IMR-90 (cell line): Measurements from ENCODE around the gene DAPK3. TPM values are rescaled to one million over a fixed set of nuclear protein-coding genes. Genes with fewer than 3 reads are reported as not detected.

Experiments used
- ATAC-seq: fragments of 200-7000 bp; cut with Tn5 transposase; 2 replicates; pipeline ENCODE4 v1.9.1; 2020; ENCODE audit warnings: low read depth, mild to moderate bottlenecking, moderate library complexity
- BruUV-seq: library from RNA; stranded (reverse); fragments of 400-500 nt; replicated peaks from 2 replicates; lab custom pipeline; 2021; lab: Mats Ljungman, UMichigan
- CTCF ChIA-PET: fragments of 300-600 bp; formaldehyde crosslinking; extraction: SDS; loops from one replicate; lab custom pipeline; 2021; ENCODE audit warnings: antibody characterized with exemption; lab: Yijun Ruan, JAX
- POLR2A ChIA-PET: fragments of 300-600 bp; sonication (Branson Sonifier 250); formaldehyde crosslinking; loops from one replicate; lab custom pipeline; 2022; ENCODE audit warnings: antibody characterized with exemption; ENCODE audit not compliant: unreplicated experiment; lab: Charles Lee
- DNase-seq: peaks from one replicate; pipeline ENCODE4 v3.0.0; 2013
- H2AFZ ChIP-seq: replicated peaks from 2 replicates; pipeline ENCODE3; 2013; ENCODE audit warnings: low read length, mild to moderate bottlenecking; ENCODE audit not compliant: poor library complexity
- H2AK5ac ChIP-seq: 2 replicates; pipeline ENCODE4 v1.6.1; 2013; ENCODE audit warnings: low read depth, low read length, inconsistent platforms
- H2AK9ac ChIP-seq: replicated peaks from 2 replicates; pipeline ENCODE3; 2013; ENCODE audit warnings: mild to moderate bottlenecking, low read depth, low read length, moderate library complexity; ENCODE audit not compliant: poor library complexity
- H2BK120ac ChIP-seq: 2 replicates; pipeline ENCODE4 v1.6.1; 2013; ENCODE audit warnings: low read depth, low read length, inconsistent platforms
- H2BK15ac ChIP-seq: 3 replicates; pipeline ENCODE4 v1.6.1; 2013; ENCODE audit warnings: low read depth, low read length, inconsistent platforms
- H2BK20ac ChIP-seq: 2 replicates; pipeline ENCODE4 v1.6.1; 2013; ENCODE audit warnings: low read depth, mild to moderate bottlenecking, inconsistent platforms, low read length, moderate library complexity
- H2BK5ac ChIP-seq: 2 replicates; pipeline ENCODE4 v1.6.1; 2013; ENCODE audit warnings: mild to moderate bottlenecking, low read depth, low read length, inconsistent platforms; ENCODE audit not compliant: poor library complexity, severe bottlenecking
- H3K14ac ChIP-seq: replicated peaks from 2 replicates; pipeline ENCODE4 v1.6.1; 2013; ENCODE audit warnings: low read depth, low read length, inconsistent platforms
- H3K18ac ChIP-seq: 2 replicates; pipeline ENCODE4 v1.6.1; 2013; ENCODE audit warnings: low read depth, low read length, control low read depth
- H3K23ac ChIP-seq: 2 replicates; pipeline ENCODE4 v1.6.1; 2013; ENCODE audit warnings: low read depth, low read length, inconsistent platforms
- H3K27ac ChIP-seq: 2 replicates; pipeline ENCODE4 v1.5.1; 2013; ENCODE audit warnings: mild to moderate bottlenecking, control low read depth, low read length; ENCODE audit not compliant: insufficient read depth
- H3K27me3 ChIP-seq: 2 replicates; pipeline ENCODE4 v1.6.1; 2013; ENCODE audit warnings: low read length; ENCODE audit not compliant: control insufficient read depth, insufficient read depth
- H3K36me3 ChIP-seq: 2 replicates; pipeline ENCODE4 v1.6.1; 2013; ENCODE audit warnings: low read length, mixed read lengths; ENCODE audit not compliant: control insufficient read depth, insufficient read depth
- H3K4ac ChIP-seq: 2 replicates; pipeline ENCODE4 v1.6.1; 2013; ENCODE audit warnings: low read depth, low read length, inconsistent platforms
- H3K4me1 ChIP-seq: 2 replicates; pipeline ENCODE4 v1.6.1; 2013; ENCODE audit warnings: low read length, mixed read lengths; ENCODE audit not compliant: control insufficient read depth, insufficient read depth
- H3K4me2 ChIP-seq: 2 replicates; pipeline ENCODE4 v1.6.1; 2013; ENCODE audit warnings: low read depth, mild to moderate bottlenecking, control low read depth, low read length, moderate library complexity
- H3K4me3 ChIP-seq: 2 replicates; pipeline ENCODE4 v1.5.1; 2013; ENCODE audit warnings: low read depth, mild to moderate bottlenecking, control low read depth, low read length, moderate library complexity; ENCODE audit not compliant: insufficient read depth
- H3K56ac ChIP-seq: 2 replicates; pipeline ENCODE4 v1.6.1; 2013; ENCODE audit warnings: low read length, inconsistent platforms; ENCODE audit not compliant: insufficient read depth; ENCODE audit errors: extremely low read depth
- H3K79me1 ChIP-seq, 2 experiments: 2 replicates each; pipeline ENCODE4 v1.6.1; 2013; ENCODE audit warnings: low read length in 2 of 2, inconsistent platforms in 1 of 2, low read depth in 1 of 2
- H3K9ac ChIP-seq: 2 replicates; pipeline ENCODE4 v1.6.1; 2013; ENCODE audit warnings: low read depth, low read length, control low read depth
- H3K9me1 ChIP-seq: 2 replicates; pipeline ENCODE4 v1.6.1; 2013; ENCODE audit warnings: low read length, inconsistent platforms; ENCODE audit not compliant: insufficient read depth
- H3K9me3 ChIP-seq: 2 replicates; pipeline ENCODE4 v1.6.1; 2013; ENCODE audit warnings: low read length; ENCODE audit not compliant: control insufficient read depth, insufficient read depth
- H4K20me1 ChIP-seq: 2 replicates; pipeline ENCODE4 v1.6.1; 2013; ENCODE audit warnings: low read length, inconsistent platforms; ENCODE audit not compliant: insufficient read depth
- H4K5ac ChIP-seq: 2 replicates; pipeline ENCODE4 v1.6.1; 2013; ENCODE audit warnings: mild to moderate bottlenecking, low read depth, low read length, control low read depth
- H4K8ac ChIP-seq, 2 experiments: 2 replicates each; pipeline ENCODE4 v1.6.1; 2013; ENCODE audit warnings: low read depth in 2 of 2, low read length in 2 of 2, control low read depth in 1 of 2, inconsistent platforms in 1 of 2
- H4K91ac ChIP-seq: 2 replicates; pipeline ENCODE4 v1.6.1; 2013; ENCODE audit warnings: low read depth, low read length, inconsistent platforms; ENCODE audit not compliant: insufficient read depth
- CHD1 ChIP-seq: IDR thresholded peaks from 2 replicates; pipeline ENCODE4 v1.6.1; 2012; ENCODE audit warnings: low read depth, low read length, improper control_type of control experiment
- ELK1 ChIP-seq: fragments of 150-350 bp; IDR thresholded peaks from 2 replicates; pipeline ENCODE4 v1.6.1; 2016; ENCODE audit warnings: low read depth, mild to moderate bottlenecking, low read length, moderate library complexity, borderline replicate concordance
- FOS ChIP-seq: fragments of 150-350 bp; IDR thresholded peaks from 2 replicates; pipeline ENCODE4 v1.6.1; 2016; ENCODE audit warnings: low read depth, low read length
- MAFK ChIP-seq: IDR thresholded peaks from 2 replicates; pipeline ENCODE4 v1.6.1; 2012; ENCODE audit warnings: low read depth, low read length, improper control_type of control experiment
- MAZ ChIP-seq: IDR thresholded peaks from 2 replicates; pipeline ENCODE4 v1.6.1; 2012; ENCODE audit warnings: low read depth, mild to moderate bottlenecking, low read length, improper control_type of control experiment, moderate library complexity, borderline replicate concordance
- RCOR1 ChIP-seq: IDR thresholded peaks from 2 replicates; pipeline ENCODE4 v1.6.1; 2012; ENCODE audit warnings: mild to moderate bottlenecking, low read length, improper control_type of control experiment; ENCODE audit not compliant: insufficient replicate concordance
- USF2 ChIP-seq: fragments of 150-350 bp; IDR thresholded peaks from 2 replicates; pipeline ENCODE4 v1.6.1; 2017; ENCODE audit warnings: mild to moderate bottlenecking, antibody characterized with exemption, low read length, low read depth
- WGBS, 2 experiments: methylation state at CpG; one replicate each; pipeline versions ENCODE4 v1.1.5 to v1.1.7; 2013; ENCODE audit warnings: missing lambda C conversion rate in 2 of 2; ENCODE audit not compliant: insufficient read length in 1 of 2; ENCODE audit errors: extremely low coverage in 2 of 2; 5-methylcytosine and 5-hydroxymethylcytosine counted together
- dilution Hi-C: fragments of 300-500 bp; cut with HindIII; formaldehyde crosslinking; loops from one replicate; pipeline ENCODE4 v1.14.3; 2018; ENCODE audit warnings: low sequenced_read_pairs; ENCODE audit not compliant: unreplicated experiment
- in situ Hi-C: fragments of 300-500 bp; cut with MboI; formaldehyde crosslinking; loops from 3 replicates; pipeline ENCODE4 v1.14.3; 2019; ENCODE audit warnings: low sequenced_read_pairs, inconsistent platforms, mixed read lengths
- intact Hi-C: fragments of 100-400 bp; cut with micrococcal nuclease; formaldehyde crosslinking; loops from 2 replicates; pipeline ENCODE4 v1.10.0; 2022
- polyA plus RNA-seq, 3 experiments: library from polyadenylated mRNA; depleted of rRNA; stranded (reverse); fragments of >200 nt; gene quantifications; 2 replicates each; pipeline ENCODE4 v1.2.3, GENCODE V29; 2012; ENCODE audit warnings: low replicate concordance in 1 of 3
- total RNA-seq: library from RNA; depleted of rRNA; stranded (reverse); fragments of >200 nt; gene quantifications from 2 replicates; pipeline ENCODE4 v1.2.3, GENCODE V29; 2012

Gene DAPK3
- total and polyA plus RNA-seq, 2 of the 4 experiments (the other 2 are of a cell fraction): 145 to 188 TPM

- WGBS, 2 experiments: 58% methylated on average over 2 of the region's 11 CpGs; no CpG with 5 or more reads in 1 of the 2 experiments
- H3K4me2 ChIP-seq: no peak overlapping the region
- CTCF ChIA-PET: no interaction called here
Measured at GRCh38 chr19:3949294-3949693, 21.6 kb downstream of the DAPK3 start.

More at GRCh38 chr19:3949294-3949693, 21.6 kb downstream of the DAPK3 start:
- TF ChIP-seq CHD1 (no peak), RCOR1 (no peak), USF2 (no peak), MAZ (no peak), MAFK (no peak), FOS (no peak), ELK1 (no peak)
- no peak overlapping the region for H4K5ac ChIP-seq
- H3K9ac ChIP-seq: no peak overlapping the region
- H3K27ac ChIP-seq: no peak overlapping the region
- peaks cover 29% of the 10 kb centered on the region for H4K20me1 ChIP-seq
- no peak overlapping the region for H2AK5ac ChIP-seq
- BruUV-seq: no TSS peak
- POLR2A ChIA-PET: no interaction called here
- H3K9me1 ChIP-seq: 0 out of 2 replicates have a peak, but pooled peaks cover 4% of the 10 kb centered on the region
- H3K9me3 ChIP-seq: no peaks in the 10 kb centered on the region
- H3K18ac ChIP-seq: no peak overlapping the region
- H2BK5ac ChIP-seq: no peak overlapping the region
- no peak overlapping the region for H3K4me3 ChIP-seq
- H3K27me3 ChIP-seq: no peaks in the 10 kb centered on the region
- no peak overlapping the region for H3K23ac ChIP-seq
- in situ Hi-C loops (no loop called here), dilution Hi-C loops (no loop called here), intact Hi-C loops (no loop called here)
- no peak overlapping the region for H2AFZ ChIP-seq
- peaks cover 7% of the 10 kb centered on the region for H3K4me1 ChIP-seq
- H2AK9ac ChIP-seq: no peak overlapping the region
- no peak overlapping the region for H3K4ac ChIP-seq
- H2BK15ac ChIP-seq: no peak overlapping the region
- no peak overlapping the region for H4K8ac ChIP-seq
- H3K79me1 ChIP-seq: peaks cover 4 to 16% of the 10 kb centered on the region in 2 experiments; a peak in 3 of 4 replicates
- H3K36me3 ChIP-seq: no peaks in the 10 kb centered on the region
- H4K91ac ChIP-seq: no peak overlapping the region
- no peak overlapping the region for H3K56ac ChIP-seq
- no peak for ATAC-seq
- no peak overlapping the region for H3K14ac ChIP-seq
- no peak overlapping the region for H2BK20ac ChIP-seq
- no peak overlapping the region for H2BK120ac ChIP-seq
- no peak for DNase-seq
